GM13976 (cell line): ENCODE results near the gene GALNT11.

ENCODE experiments used
- DNase-seq: peaks from one replicate; pipeline ENCODE4 v3.0.0; 2012; ENCODE audit warnings: low spot score
- in situ Hi-C: fragments of 300-500 bp; cut with MboI; formaldehyde crosslinking; loops from one replicate; pipeline ENCODE4 v1.12.0; 2022; ENCODE audit warnings: low sequenced_read_pairs, mixed read lengths, inconsistent platforms; ENCODE audit not compliant: unreplicated experiment
- TF ChIP-seq, protein P1 (sequence below): IDR thresholded peaks from 2 replicates; pipeline ENCODE4 v1.5.1; 2012; ENCODE audit warnings: borderline replicate concordance, mild to moderate bottlenecking; ENCODE audit not compliant: insufficient read depth; ENCODE audit errors: extremely low read depth, missing control alignments, control extremely low read depth

The GALNT11 gene

DNA sequence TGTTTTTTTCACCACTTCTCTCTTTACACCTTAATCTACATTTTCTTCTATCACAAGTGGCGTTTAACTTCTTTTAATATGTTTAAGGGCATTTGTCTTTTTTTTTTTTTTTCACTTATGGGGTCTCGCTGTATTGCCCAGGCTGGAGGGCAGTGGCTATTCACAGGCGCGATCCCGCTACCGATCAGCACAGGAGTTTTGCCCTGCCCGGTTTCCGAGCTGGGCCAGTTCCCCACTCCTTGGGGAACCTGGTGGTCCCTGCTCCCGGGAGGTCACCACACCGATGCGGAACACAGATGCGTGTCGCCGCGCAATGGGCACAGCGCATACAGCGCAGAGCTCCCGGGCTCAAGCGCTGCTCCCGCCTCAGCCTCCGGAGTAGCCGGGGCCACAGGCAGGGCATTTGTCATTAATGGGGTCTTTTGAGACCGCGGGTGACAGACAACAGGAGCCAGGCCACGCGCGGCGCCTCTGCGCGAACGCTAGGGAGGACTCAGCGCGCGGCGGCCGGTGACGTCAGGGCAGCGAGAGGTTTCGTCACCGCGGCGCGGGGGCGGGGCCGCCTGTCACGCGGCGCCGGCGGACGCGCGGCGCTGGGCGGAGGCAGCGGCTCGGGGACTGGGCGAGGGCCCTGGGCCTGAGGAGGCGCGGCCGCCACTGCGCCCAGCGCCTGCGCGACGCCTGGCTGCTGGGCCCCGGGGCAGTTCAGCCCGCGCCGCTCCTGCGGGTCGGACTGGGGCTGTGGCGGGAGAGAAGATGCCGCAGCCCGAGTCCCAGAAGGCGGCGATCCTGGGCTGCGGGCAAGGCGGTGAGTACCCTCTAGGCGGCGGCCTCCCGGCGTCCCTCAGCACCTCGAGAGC is at the start of gene GALNT11:
GALNT11 (plus strand) TSS at position 598 of the 860 bp plus-strand sequence. CDS start 68,554 bp downstream, outside the sequence.
- peak; percentile 96 for DNase-seq
- TF ChIP-seq, protein P1, sequence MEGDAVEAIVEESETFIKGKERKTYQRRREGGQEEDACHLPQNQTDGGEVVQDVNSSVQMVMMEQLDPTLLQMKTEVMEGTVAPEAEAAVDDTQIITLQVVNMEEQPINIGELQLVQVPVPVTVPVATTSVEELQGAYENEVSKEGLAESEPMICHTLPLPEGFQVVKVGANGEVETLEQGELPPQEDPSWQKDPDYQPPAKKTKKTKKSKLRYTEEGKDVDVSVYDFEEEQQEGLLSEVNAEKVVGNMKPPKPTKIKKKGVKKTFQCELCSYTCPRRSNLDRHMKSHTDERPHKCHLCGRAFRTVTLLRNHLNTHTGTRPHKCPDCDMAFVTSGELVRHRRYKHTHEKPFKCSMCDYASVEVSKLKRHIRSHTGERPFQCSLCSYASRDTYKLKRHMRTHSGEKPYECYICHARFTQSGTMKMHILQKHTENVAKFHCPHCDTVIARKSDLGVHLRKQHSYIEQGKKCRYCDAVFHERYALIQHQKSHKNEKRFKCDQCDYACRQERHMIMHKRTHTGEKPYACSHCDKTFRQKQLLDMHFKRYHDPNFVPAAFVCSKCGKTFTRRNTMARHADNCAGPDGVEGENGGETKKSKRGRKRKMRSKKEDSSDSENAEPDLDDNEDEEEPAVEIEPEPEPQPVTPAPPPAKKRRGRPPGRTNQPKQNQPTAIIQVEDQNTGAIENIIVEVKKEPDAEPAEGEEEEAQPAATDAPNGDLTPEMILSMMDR = peak; percentile 22
- in situ Hi-C loops = no loop called here

DNA sequence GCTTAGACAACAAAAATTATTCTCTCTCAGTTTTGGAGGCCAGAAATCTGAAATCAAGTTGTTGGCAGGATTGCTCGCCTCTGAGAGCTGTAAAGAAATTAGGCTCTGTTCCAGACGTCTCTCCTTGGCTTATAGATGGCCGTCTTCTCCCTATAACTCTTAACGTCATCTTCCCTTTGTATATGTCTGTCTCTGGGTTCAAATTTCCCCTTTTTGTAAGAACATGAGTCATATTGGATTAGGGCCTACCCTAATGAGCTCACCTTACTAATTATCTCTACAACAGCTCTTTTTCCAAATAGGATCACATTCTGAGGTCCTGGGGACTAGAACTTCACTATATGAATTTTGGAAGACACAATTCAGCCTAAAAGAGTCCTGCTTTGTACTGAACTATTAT is 46.9 kb upstream of the GALNT11 start:
- in situ Hi-C loops = no loop called here
- TF ChIP-seq, protein P1 = no peak
- DNase-seq = no peak

DNA sequence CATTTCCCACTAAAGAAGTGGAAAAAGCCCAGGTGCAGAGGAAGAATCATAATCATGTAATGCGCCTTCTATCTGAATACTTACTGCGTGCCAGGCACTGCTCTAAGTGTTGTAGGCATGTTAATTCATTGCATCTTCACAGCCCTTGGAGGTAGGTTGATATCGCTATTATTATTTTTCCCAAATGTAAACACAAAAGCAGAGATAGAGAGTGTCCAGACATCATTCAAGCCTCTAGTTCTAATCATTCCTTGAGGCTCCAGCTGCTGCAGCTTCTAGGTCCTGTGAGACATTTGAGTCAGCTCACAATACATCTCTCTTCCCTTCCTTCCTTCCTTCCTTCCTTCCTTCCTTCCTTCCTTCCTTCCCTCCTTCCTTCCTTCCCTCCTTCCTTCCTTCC is 44.3 kb upstream of the GALNT11 start:
- in situ Hi-C loops = no loop called here
- TF ChIP-seq, protein P1 = no peak
- DNase-seq = no peak

DNA sequence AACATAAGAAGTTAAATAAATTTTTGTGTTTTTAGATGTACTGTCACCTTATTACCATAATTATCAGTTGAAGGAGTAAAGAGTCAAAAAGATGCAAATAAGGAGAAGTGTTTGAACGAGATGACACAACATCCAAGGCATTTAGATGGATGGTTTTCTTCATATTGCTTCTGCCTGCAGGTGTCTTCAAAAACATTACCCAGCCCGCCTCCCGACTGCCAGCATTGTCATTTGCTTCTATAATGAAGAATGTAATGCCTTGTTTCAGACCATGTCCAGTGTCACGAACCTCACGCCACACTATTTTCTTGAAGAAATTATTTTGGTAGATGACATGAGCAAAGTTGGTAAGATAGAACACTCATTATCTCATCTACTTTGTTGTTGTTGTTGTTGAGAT is 42.7 kb upstream of the GALNT11 start:
- TF ChIP-seq, protein P1 = no peak
- in situ Hi-C loops = no loop called here
- no peak for DNase-seq

DNA sequence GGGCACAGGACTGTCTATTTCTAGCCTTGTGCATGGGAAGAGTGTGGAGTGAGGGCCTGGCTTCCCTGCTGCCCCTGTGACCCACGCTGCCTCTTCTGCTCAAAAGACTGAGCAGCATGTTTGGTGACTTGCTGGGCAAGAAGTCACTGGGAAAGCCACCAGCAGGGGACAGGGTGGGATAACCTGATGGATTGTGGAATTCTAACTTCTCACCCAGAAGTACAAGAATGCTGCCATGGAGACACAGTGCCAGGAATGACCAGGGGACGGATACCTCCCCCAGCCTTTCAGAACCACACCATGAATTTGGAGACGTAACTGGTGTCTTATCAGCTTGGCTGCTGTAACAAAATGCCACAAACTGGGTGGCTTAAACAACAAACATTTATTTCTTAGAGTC is 40.9 kb upstream of the GALNT11 start:
- no peak for DNase-seq
- TF ChIP-seq, protein P1 = no peak
- in situ Hi-C loops = no loop called here

DNA sequence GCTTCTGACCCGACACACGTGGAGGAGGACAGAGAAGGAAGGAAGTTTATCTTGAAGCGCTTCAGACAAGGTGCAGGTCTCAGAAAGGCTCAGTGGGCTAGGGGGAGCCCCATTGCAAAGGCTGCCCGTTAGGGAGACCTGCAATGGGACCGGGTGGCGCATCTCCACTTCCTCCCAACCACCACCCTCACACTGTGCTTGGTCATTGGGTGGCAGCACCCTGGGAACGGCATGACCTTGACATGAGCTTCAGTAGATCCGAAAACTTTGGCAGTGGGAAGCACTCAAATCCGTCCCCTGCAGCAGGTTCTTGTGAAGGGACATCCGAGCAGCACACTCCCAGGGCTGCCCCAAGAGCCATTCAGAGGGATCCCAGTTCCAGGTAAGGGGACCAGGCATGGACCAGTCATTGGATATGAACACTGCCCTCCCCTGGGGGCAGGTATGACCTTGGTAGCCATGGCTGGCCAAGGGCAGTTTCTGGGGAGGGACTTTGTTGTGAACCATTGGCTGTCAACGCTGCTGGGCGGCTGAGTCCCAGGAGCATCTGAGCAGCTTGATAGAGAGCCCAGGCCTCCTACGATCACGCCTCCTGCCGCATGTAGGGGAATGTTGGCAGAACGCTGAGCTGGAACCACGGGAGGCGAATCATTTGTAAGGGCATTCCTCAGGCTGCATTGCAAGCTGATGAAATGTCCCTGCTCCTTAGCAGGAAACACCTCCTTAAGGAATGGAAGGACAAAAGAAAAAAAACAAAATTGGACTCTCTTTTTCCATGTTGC is 37.5 kb upstream of the GALNT11 start:
- TF ChIP-seq, protein P1 = no peak
- DNase-seq = no peak

More for the DNA sequence above, 37.5 kb upstream of the GALNT11 start:
- in situ Hi-C loops = no loop called here
